Transverse colon (tissue), 4 donors: Measurements from ENCODE around the gene ACSL6. TPM values are rescaled to one million over a fixed set of nuclear protein-coding genes. Genes with fewer than 3 reads are reported as not detected.

Experiments used
- DNase-seq: peaks from one replicate; pipeline ENCODE4 v3.0.0-alpha.2; 2019
- H3K27ac ChIP-seq, 4 donors: fragments of 200-600 bp; sonication (generic); 2 replicates each; pipeline ENCODE4 v1.5.1; 2016 to 2018; ENCODE audit warnings: inconsistent platforms in 4 of 4
- H3K27me3 ChIP-seq: fragments of 200-600 bp; sonication (generic); 2 replicates; pipeline ENCODE4 v1.5.1; 2017; ENCODE audit warnings: inconsistent platforms
- H3K36me3 ChIP-seq, 4 donors: fragments of 200-600 bp; sonication (generic); 2 replicates each; pipeline ENCODE4 v1.5.1; 2017 to 2019; ENCODE audit warnings: inconsistent platforms in 4 of 4
- H3K4me1 ChIP-seq, 4 donors: fragments of 200-600 bp; sonication (generic); 2 replicates each; pipeline ENCODE4 v1.5.1; 2017 to 2020; ENCODE audit warnings: inconsistent platforms in 4 of 4
- H3K4me3 ChIP-seq, 4 donors: fragments of 200-600 bp; sonication (generic); 1 replicate in 1 of 4; 2 replicates in 3 of 4; pipeline versions ENCODE4 v1.5.1 to v1.6.1; 2017 to 2019; ENCODE audit warnings: inconsistent platforms in 4 of 4
- H3K9me3 ChIP-seq, 2 donors: fragments of 200-600 bp; sonication (generic); 2 replicates each; pipeline ENCODE4 v1.5.1; 2017 to 2019; ENCODE audit warnings: inconsistent platforms in 2 of 2
- CTCF ChIP-seq, 5 experiments: fragments of 200-600 bp in 3 of 5; fragments of 450-650 bp in 2 of 5; sonication (generic) in 3 of 5; IDR thresholded peaks; 1 replicate in 2 of 5; 2 replicates in 3 of 5; pipeline ENCODE4 v1.5.1; 2016 to 2017; ENCODE audit warnings: antibody characterized with exemption in 5 of 5, inconsistent platforms in 3 of 5, mild to moderate bottlenecking in 2 of 5, moderate library complexity in 1 of 5
- EP300 ChIP-seq: sonication (generic); formaldehyde crosslinking; IDR thresholded peaks from one replicate; pipeline ENCODE4 v1.6.1; 2017; ENCODE audit warnings: antibody characterized with exemption, low read depth
- POLR2A ChIP-seq: fragments of 450-650 bp; IDR thresholded peaks from one replicate; pipeline ENCODE4 v1.6.1; 2016; ENCODE audit warnings: antibody characterized with exemption, mild to moderate bottlenecking, moderate library complexity
- POLR2AphosphoS5 ChIP-seq, 3 donors: sonication (generic); formaldehyde crosslinking; IDR thresholded peaks; one replicate each; pipeline ENCODE4 v1.6.1; 2016; ENCODE audit warnings: antibody characterized with exemption in 3 of 3
- WGBS, 2 donors: methylation state at CpG; one replicate each; pipeline ENCODE4 v1.1.5; 2018; ENCODE audit warnings: low coverage in 1 of 2; 5-methylcytosine and 5-hydroxymethylcytosine counted together
- in situ Hi-C, 4 donors: fragments of 200-750 bp; cut with MboI; loops; one replicate each; pipeline versions ENCODE4 v1.15.0 to v1.15.1; 2017; ENCODE audit warnings: low sequenced_read_pairs in 3 of 4, low pct_ligation_motif_present in 1 of 4, low pct_unique_long_range_greater_than_20kb in 1 of 4
- intact Hi-C: fragments of 100-400 bp; cut with DNase I; formaldehyde crosslinking; loops from one replicate; pipeline ENCODE4 v1.15.1; 2023; ENCODE audit warnings: low total_unique reads
- total RNA-seq, 4 donors: library from RNA; depleted of rRNA; stranded (reverse); fragments of >200 nt; gene quantifications; one replicate each; pipeline ENCODE4 v1.1.0, GENCODE V29; 2016

The ACSL6 gene
- total RNA-seq, 4 donors from 2014 or later, result 0.41 to 0.64 TPM; not detected in 2

- H3K9me3 ChIP-seq, result no peaks in the 10 kb centered on the region
- in situ Hi-C loops, result loop anchor here (10.0 to 25.0 kb wide), 3 partner anchors 198 to 566 kb away; no protein-coding TSS in a partner anchor
- no peak overlapping the region for H3K27ac ChIP-seq
- H3K27me3 ChIP-seq, result no peaks in the 10 kb centered on the region
- DNase-seq, result no peak
- 80 to 84% methylated on average over 3 to 12 of the region's 12 CpGs for WGBS, 2 donors
- no peak for TF ChIP-seq EP300
- TF ChIP-seq POLR2A, result no peak
- no peak for TF ChIP-seq POLR2AphosphoS5 (IDR thresholded peaks at IDR 0.05)
- TF ChIP-seq CTCF (IDR thresholded peaks at IDR 0.05), result no peak
- intact Hi-C loops, result no loop called here
- H3K36me3 ChIP-seq, result no peaks in the 10 kb centered on the region
- H3K4me3 ChIP-seq, result no peak overlapping the region
- H3K4me1 ChIP-seq, result no peaks in the 10 kb centered on the region
Measured at GRCh38 chr5:132003170-132003744, 8.2 kb downstream of the ACSL6 start.

- no peaks in the 10 kb centered on the region for H3K9me3 ChIP-seq
- no peak for DNase-seq
- intact Hi-C loops (no loop called here), in situ Hi-C loops (loop anchor here (10.0 to 25.0 kb wide), 3 partner anchors 198 to 565 kb away; no protein-coding TSS in a partner anchor)
- 80 to 88% methylated on average over 2 of the region's 2 CpGs for WGBS, 2 donors
- no peaks in the 10 kb centered on the region for H3K36me3 ChIP-seq
- H3K27ac ChIP-seq, result no peak overlapping the region
- H3K27me3 ChIP-seq, result no peaks in the 10 kb centered on the region
- no peak overlapping the region for H3K4me3 ChIP-seq
- H3K4me1 ChIP-seq, result no peaks in the 10 kb centered on the region
- no peak for TF ChIP-seq POLR2AphosphoS5 (IDR thresholded peaks at IDR 0.05)
- no peak for TF ChIP-seq EP300
- no peak for TF ChIP-seq CTCF (IDR thresholded peaks at IDR 0.05)
- no peak for TF ChIP-seq POLR2A
Measured at GRCh38 chr5:132002757-132003156, 8.7 kb downstream of the ACSL6 start.

- Histone ChIP-seq H3K27me3 (no peaks in the 10 kb centered on the region), H3K36me3 (no peaks in the 10 kb centered on the region), H3K4me1 (no peaks in the 10 kb centered on the region), H3K9me3 (no peaks in the 10 kb centered on the region), H3K4me3 (no peak overlapping the region), H3K27ac (no peak overlapping the region)
- intact Hi-C loops, result no loop called here
- in situ Hi-C loops, result loop anchor here (10.0 to 25.0 kb wide), 3 partner anchors 197 to 565 kb away; no protein-coding TSS in a partner anchor
- 64% methylated on average over 11 of the region's 11 CpGs; no CpG with 5 or more reads in 1 of the 2 donors for WGBS, 2 donors
- TF ChIP-seq POLR2AphosphoS5 (IDR thresholded peaks at IDR 0.05) (no peak), EP300 (no peak), POLR2A (no peak), CTCF (IDR thresholded peaks at IDR 0.05) (no peak)
- DNase-seq, result no peak
Measured at GRCh38 chr5:132001647-132002561, 9.6 kb downstream of the ACSL6 start.

- H3K9me3 ChIP-seq, result no peaks in the 10 kb centered on the region
- H3K4me1 ChIP-seq, result no peaks in the 10 kb centered on the region
- DNase-seq, result peak; percentile 25
- H3K27ac ChIP-seq, result no peak overlapping the region
- intact Hi-C loops (no loop called here), in situ Hi-C loops (loop anchor here (10.0 to 25.0 kb wide), 3 partner anchors 196 to 564 kb away; no protein-coding TSS in a partner anchor)
- 54 to 86% methylated on average over 5 to 7 of the region's 7 CpGs for WGBS, 2 donors
- no peaks in the 10 kb centered on the region for H3K27me3 ChIP-seq
- H3K36me3 ChIP-seq, result no peaks in the 10 kb centered on the region
- TF ChIP-seq CTCF (IDR thresholded peaks at IDR 0.05), result no peak
- no peak for TF ChIP-seq POLR2A
- no peak for TF ChIP-seq POLR2AphosphoS5 (IDR thresholded peaks at IDR 0.05)
- no peak for TF ChIP-seq EP300
- no peak overlapping the region for H3K4me3 ChIP-seq
Measured at GRCh38 chr5:132000677-132001453, 10.6 kb downstream of the ACSL6 start.
